GM12874 (cell line): ENCODE data around the gene KLK15.

Experiments
- CTCF ChIP-seq: IDR thresholded peaks from 2 replicates; pipeline ENCODE4 v1.5.1; 2011; ENCODE audit warnings: low read depth, mild to moderate bottlenecking, control low read depth, low read length, moderate library complexity; ENCODE audit not compliant: insufficient read depth

The KLK15 gene

GRCh38 chr19:50826492-50827240, 6.7 kb downstream of the KLK15 start:
- TF ChIP-seq CTCF: no peak

GRCh38 chr19:50823389-50824042, 9.9 kb downstream of the KLK15 start, which contains the start of gene KLK1:
Gene KLK1 (minus strand): TSS chr19:50823787. CDS start chr19:50823748, 39 bp downstream.
- TF ChIP-seq CTCF: no peak

GRCh38 chr19:50822661-50823208, 10.6 kb downstream of the KLK15 start:
- TF ChIP-seq CTCF: no peak

- no peak for TF ChIP-seq CTCF
Measured at GRCh38 chr19:50821622-50822021, 11.8 kb downstream of the KLK15 start.

- no peak for TF ChIP-seq CTCF
Measured at GRCh38 chr19:50821248-50821612, 12.1 kb downstream of the KLK15 start.

GRCh38 chr19:50820549-50821247, 12.7 kb downstream of the KLK15 start:
- no peak for TF ChIP-seq CTCF

GRCh38 chr19:50820086-50820485, 13.3 kb downstream of the KLK15 start:
- no peak for TF ChIP-seq CTCF
